ENCODE results near the gene TEC. TPM values are rescaled to one million over a fixed set of nuclear protein-coding genes. Genes with fewer than 3 reads are reported as not detected.

TEC gene
- total and polyA plus RNA-seq, 2 of the 8 experiments (the other 6 are each of a cell fraction or from before 2014, with no cell fraction given), result 0.73 to 1.8 TPM

DNA sequence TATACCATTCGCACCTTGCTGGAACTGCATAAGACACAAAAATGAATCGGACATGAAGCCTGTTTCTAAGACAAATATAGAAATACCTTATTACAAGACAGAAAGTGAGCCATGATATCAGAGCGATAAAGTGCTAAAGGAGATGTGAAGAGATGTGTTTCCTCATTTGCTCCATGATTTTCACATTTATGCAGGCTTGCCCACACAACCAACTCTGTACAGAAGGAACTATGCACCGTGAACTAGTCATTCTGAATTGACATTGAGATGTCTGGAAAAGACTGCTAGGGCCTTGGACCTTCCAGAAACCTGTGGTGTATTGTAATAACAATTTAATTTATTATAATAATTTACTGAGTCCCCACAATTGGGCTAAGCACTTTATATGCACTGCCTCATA lies 97.0 kb downstream of the TEC start (continued):
- TF ChIP-seq PHF8 (conservative IDR thresholded peaks at IDR 0.05; ENCODE audit: low read depth, low read length) (no peak), CBX8 (IDR thresholded peaks at IDR 0.05; ENCODE audit: borderline replicate concordance, low read depth, low read length) (no peak), RFX5 (IDR thresholded peaks at IDR 0.05; ENCODE audit: borderline replicate concordance, low read depth, low read length) (no peak), POU5F1 (IDR thresholded peaks at IDR 0.05; ENCODE audit: low read depth, low read length) (no peak)

All from H1 (cell line).